H1 (cell line): ENCODE data around the gene HOXB5. TPM values are rescaled to one million over a fixed set of nuclear protein-coding genes. Genes with fewer than 3 reads are reported as not detected.

ENCODE experiments used
- CHD7 ChIP-seq: fragments of 300-600 bp; sonication (generic); IDR thresholded peaks from 2 replicates; pipeline ENCODE4 v1.7.1; 2012; ENCODE audit warnings: low read length, moderate library complexity, mild to moderate bottlenecking, inconsistent platforms; ENCODE audit not compliant: insufficient replicate concordance
- polyA plus RNA-seq, 7 experiments: library from polyadenylated mRNA; depleted of rRNA in 3 of 7; stranded (reverse) in 5 of 7; unstranded in 2 of 7; fragments of >200 nt in 5 of 7; fragments of 200-250 nt in 2 of 7; gene quantifications; 1 replicate in 5 of 7; 2 replicates in 1 of 7; 4 replicates in 1 of 7; pipeline versions ENCODE4 v1.2.1 to v1.2.3, GENCODE V29; 2011 to 2013; ENCODE audit warnings: missing spikeins in 2 of 7, mixed read lengths in 2 of 7
- total RNA-seq: library from RNA; stranded (reverse); fragmentation: NEBNext Ultra II Directional; extraction: Animal tissue kit (Norgen Biotek cat#: 25700); gene quantifications from 2 replicates; pipeline ENCODE4 v1.2.1, GENCODE V29; 2021

The HOXB5 gene
- total and polyA plus RNA-seq, 2 of the 8 experiments (the other 6 are each of a cell fraction or from before 2014, with no cell fraction given), result not detected

- TF ChIP-seq CHD7, result no peak
Observed at GRCh38 chr17:48621410-48622392, 28.1 kb upstream of the HOXB5 start (continued).
